Smooth muscle cell of the brain vasculature (primary cell): ENCODE data around the gene MRPS16.

Experiments
- DNase-seq: peaks from one replicate; pipeline ENCODE4 v3.0.0-alpha.2; 2012; ENCODE audit warnings: low read depth, low spot score

The MRPS16 gene

DNA sequence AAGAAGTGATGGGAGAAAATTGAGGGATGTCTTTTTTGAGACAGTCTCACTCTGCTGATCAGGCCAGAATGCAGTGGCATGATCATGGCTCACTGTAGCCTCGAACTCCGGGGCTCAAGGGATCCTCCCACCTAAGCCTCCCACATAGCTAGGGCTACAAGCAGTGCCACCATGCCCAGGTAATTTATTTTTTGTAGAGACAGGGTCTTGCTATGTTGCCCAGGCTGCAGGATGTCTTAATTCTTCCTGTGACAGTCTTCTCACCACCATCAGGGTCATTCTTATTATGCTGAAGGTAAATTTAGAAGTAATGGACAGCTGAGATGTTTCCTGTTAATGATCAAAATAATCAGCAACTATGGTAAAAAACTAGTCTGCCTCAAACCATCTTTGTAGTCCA is 12.5 kb downstream of the MRPS16 start:
- no peak for DNase-seq

DNA sequence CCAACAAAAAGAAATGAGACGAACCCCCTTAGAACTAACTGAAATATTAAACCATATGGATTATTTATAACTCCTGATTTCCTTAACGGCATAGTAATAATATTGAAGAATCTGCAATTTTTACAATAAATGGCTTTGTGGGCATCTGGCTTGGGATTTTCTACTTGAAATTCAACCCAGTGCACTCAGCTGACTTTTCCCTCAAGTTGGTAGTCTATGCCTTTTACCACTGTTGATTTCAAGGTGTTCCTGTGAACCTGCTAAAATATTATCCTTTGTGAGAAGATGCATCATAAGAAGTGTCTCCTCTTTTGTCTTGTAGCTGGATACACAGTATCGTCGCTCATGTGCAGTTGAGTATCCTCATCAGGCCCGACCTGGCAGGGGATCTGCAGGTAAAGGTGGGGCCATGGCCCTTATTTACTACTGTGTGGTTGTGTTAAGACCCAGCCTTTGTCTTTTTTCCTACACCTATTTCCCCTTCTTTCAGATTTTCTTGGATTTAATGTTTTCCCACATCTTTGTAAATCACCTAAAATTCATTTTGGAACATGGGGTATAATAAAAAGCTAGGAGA is 13.4 kb downstream of the MRPS16 start:
- DNase-seq = no peak

DNA sequence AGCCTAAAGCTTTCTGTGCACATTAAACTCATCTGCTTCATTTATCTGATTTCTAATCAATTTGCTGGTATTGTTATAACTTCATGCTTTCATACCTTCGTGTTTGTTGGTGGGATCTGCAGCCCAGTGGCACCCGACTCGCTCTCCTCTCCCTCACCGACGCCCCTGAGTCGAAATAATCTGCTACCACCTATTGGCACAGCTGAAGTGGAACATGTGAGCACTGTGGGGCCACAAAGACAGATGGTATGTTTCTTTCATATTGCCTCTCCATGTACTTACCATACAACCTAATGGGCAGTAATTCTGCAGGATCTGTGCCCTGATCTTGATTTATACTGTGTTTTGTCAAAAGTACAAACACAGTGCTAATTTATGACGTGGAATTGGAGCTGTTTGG is 17.7 kb downstream of the MRPS16 start:
- no peak for DNase-seq

DNA sequence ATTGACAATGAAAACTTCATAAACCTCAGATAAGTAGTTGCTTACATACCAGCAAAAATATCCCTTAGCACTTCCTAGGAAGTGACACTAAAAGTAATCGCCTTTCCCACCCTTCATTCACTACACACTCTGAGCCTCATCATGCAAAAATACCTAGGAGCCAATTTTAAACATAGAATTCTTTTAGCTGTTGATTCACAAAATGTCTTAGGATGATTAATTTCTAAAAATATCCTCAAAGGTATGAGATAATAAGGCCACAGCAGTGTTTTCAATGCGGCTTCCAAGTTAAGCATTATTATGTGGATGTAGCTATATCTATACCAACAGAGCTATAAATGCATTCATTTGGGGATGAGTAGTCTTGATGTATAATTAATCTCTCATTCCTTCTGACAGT is 18.6 kb downstream of the MRPS16 start:
- DNase-seq = no peak

DNA sequence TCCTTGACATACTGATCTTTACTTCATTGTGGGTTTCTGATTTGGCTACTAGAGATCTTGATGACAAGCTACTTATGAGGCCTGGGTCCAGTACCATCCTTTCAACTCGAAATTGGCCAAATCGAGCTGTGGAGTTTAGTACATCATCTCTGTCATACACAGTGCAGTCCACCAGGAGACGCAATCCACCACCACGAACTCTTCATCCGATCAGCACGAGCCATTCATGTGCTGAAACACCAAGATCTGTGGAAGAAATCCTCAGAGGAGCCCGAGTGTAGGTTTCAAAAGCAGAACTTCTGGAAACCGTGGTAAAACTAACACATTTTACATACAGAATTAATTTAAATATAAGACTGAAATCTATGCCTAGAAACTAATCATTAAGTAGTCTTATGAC is 19.6 kb downstream of the MRPS16 start:
- DNase-seq = no peak

DNA sequence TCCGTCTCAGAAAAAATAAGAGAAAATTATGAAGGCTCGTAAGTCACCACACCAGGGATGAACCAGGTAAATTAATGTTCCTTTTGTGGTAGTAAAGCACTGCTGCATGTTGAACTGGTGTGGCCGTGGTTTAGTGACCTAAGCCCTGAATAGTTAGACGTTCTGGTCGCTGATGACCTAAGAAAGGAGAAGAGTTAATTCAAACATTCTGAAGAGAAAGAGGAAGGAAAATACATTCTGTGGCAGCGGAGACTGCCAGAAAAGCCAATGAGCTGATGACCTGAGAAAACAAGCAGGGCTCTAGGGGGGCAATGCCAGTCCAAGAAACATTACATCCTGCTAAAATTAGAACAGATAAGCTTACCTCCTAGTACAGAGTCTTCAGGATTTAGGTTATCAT is 22.9 kb downstream of the MRPS16 start:
- DNase-seq = no peak

DNA sequence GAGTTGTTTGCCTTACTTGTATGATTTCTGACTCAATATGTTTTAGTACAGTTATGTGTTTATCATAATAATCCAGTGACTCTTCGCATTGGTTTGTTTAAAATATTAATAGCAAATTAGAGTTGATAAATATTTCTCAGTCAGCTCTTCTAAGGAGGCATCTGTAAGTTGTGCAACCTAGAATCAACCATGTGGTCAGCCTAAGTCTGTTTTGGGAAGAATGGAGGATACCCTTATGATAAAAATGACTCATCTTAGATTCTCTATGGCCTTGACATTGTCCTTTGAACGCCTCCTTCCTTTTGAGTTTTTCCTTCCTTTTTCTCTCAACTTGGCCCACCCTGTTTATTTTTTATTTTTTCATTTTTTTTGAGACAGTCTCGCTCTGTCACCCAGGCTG is 24.2 kb downstream of the MRPS16 start:
- no peak for DNase-seq

DNA sequence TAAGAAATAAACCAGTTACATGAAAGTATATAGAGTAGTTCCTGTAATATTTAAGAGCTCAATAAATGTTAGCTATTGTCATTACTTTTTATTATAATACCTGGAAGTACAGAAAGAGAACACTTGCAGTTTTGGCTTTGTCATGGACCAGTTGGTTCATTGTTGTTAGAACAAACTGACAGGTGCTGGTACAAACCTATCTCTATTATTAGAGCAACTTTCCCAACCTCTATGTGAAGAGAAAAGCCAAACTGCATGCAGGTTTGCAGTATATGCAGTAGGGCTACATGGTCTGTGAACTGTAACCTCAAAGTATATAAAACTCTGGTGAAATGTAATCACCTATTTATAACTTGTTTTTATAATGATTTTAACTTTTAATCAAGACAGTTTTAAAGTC is 25.8 kb downstream of the MRPS16 start:
- DNase-seq = no peak

DNA sequence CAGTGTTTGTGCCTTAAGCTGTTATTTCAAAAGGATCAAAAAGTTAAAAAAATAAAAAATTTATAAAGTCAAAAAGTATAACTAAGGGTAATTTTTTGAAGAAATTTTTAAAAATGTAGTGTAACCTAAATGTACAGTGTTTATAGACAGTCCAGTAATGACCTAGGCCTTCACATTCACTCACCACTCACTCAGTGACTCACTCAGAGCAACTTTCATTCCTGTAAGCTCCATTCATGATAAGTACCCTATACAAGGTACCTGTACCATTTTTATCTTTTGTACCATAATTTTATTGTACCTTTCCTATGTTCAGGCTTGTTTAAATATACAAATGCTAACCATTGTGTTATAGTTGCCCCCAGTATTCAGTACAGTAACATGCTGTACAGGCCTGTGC is 26.9 kb downstream of the MRPS16 start:
- DNase-seq = no peak

DNA sequence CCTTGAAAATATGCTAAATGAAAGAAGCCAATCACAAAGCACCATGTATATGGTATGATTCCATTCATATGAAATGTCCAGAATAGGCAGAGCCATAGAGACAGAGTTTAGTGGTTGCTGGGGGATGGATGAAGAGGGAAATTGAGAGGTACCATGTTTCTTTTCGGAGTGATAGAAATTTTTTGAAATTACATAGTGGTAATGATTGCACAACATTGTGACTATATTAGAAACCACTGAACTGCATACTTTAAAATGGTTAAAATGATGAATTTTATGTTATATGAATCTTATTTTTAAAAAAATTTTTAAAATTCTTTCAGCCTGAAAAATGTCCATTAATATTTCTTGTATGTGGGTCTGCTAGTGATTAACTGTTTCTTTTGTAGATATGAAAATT is 31.5 kb downstream of the MRPS16 start:
- no peak for DNase-seq

DNA sequence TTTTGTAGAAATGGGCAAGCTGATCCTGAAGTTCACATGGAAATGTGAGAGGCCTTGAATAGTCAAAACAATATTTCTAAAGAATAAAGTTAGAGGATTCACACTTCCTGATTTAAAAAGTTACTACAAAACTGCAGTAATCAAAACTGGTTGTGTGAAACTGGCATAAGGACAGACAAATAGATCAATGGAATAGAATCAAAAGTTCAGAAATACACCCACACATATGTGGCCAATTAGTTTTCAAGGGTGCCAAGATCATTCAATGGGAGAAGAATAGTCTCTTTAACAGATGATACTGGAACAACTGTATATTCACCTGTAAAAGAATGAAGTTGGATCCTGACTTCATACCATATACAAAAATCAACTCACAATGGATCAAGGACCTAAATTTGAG is 33.1 kb downstream of the MRPS16 start:
- no peak for DNase-seq

DNA sequence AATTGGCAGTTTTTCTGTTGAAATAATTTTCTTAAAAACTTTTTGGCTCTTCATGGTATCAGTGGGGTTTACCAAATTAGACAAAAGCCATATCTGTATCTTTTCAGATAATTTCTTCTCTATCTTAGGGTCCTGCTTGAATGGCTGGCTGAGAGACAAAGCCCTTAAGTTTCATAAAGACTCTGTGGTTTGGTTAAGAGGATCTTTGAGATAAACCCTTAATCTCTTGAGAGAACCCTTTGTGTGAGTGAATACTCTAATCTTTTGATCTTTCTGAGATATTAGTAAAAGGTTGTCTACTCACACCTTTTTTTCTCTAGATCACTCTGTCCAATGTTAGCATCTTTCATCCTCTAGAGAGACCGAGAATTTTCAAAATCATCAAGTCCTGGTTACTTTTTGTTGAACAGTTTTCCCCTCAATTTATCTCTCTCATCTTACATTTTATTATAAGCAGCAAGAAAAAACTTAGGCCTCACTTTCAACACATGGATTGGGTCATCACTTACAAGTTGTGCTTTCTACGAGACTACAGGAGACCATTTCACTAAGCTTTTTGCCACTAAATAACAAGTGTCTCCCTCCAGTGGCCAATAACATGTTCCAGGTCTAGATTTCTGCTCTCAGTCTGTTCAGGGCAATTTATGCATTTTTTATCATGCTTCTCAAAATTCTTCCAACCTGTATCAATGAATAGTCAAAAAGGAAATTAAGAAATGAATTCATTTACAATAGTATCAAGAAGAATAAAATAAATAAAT is 33.8 kb downstream of the MRPS16 start:
- no peak for DNase-seq

DNA sequence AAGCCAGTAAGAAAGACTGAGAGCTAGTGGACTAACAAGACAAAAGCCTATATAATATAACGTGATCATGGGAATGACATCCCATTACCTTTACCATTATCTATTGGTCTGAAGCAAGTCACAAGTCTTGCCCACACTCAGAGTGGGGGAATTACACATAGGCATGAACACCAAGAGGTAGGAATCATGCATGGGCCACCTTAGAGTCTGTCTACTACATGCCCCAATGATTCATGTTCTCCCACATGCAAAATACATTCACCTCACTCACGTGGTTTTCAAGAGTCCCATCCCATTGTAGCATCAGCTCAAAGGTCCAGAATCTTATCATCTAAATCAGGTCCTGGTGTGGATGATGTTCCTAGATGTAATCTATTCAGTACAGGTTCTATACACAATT is 34.8 kb downstream of the MRPS16 start:
- no peak for DNase-seq

DNA sequence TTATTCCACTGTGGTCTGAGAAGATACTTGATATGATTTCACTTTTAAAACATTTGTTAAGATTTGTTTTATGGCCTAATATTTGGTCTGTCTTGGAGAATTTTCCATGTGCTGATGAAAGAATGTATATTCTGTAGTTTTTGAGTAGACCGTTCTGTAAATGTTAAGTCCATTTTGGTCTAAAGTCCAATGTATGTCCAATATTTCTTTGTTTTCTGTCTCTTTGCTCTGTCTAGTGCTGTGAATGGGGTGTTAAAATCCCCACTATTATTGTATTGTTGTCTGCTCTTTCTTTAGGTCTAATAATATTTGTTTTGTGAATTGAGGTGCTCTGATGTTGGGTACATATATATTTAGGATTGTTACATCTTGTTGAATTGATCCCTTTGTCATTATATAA is 36.7 kb downstream of the MRPS16 start:
- no peak for DNase-seq

DNA sequence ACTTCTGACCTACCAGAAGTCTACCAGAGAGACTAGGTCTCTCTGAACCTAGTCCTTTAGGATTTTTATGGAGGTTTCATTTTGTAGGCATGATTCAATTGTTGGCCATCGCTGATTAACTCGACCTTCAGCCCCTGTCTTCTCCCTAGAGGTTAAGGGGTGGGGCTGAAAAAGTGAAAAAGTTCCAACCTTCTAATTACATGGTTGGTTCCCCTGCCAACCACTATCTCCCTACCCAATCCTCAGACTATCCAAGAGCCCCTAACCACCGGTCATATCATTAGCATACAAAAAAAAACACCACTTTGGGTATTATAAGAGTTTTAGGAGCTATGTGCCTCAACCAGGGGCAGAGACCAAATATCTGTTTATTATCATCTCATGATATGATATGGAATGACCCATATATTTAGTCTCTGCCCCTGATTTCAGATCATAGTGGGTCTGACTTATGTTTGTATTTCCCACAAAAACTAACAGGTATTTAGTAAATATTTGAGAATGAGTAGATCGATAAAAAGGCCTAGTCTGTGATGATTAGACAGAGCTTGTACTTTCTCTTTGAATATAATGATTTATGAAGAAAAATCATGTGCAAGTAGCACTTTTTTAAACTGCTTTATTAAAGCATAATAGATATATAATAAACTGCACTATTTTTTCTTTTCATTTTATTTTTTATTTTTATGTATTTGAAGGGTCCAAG is 41.2 kb downstream of the MRPS16 start:
- no peak for DNase-seq

DNA sequence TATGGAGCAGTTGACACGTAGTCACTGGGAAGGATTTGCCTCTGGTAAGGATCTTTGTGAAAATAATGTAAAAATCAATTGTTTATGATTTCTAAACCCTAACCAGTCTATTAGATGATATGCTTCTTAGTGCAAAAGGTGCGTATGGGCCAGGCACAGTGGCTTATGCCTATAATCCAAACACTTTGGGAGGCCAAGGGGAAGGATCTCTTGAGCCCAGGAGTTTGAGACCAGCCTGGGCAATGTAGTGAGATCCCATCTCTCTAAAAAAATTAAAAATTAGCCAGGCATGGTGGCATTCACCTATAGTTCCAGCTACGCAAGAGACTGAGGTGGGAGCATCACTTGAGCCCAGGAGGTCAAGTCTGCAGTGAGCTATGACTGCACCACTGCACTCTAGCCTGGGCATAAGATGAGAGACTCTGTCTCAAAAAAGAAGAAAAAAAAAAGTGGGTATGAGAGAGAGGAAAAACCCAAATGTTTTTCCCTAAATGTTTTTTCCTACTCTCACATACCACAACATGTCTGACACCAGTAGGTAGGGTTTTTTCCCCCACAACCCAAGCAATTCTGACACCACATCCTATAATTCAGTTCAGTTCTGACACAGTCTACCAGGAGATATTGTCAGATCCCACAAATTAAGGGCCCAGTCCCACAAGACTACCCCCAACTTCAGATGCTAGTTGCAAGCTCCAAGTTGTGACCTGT is 41.9 kb downstream of the MRPS16 start:
- no peak for DNase-seq

DNA sequence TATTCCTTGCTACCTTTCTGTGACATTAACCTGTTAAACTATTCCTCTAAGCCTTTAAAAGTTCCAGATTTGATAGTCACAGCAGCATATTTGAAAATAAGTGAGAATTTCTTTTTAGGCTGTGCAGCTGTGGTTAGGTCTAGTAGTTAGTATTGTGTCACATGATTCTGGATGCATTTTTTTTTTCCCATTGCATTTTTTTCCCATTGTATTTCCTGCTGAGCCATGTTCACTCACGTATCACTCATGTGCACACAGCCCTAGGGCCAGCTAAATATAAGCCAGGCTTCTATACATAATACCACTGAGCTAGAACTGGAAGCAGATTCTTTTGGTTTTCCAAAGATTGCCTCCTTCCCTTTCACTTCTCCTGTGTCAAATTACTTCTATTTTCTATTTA is 42.7 kb downstream of the MRPS16 start:
- DNase-seq = no peak

DNA sequence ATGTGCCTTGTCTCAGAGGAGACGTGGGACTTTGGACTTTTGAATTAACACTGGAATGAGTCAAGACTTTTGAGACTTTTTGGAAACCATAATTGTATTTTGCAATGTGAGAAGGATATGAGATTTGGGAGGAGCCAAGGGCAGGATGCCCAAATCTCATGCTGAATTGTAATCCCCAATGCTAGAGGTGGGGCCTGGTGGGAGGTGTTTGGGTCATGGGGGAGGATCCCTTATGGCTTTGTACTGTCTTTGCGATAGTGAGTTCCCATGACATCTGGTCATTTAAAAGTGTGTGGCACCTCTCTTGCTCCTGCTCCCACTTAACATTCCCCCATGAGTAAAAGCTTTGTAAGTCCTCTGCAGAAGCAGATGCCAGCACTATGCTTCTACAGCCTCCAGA is 44.6 kb downstream of the MRPS16 start:
- no peak for DNase-seq

DNA sequence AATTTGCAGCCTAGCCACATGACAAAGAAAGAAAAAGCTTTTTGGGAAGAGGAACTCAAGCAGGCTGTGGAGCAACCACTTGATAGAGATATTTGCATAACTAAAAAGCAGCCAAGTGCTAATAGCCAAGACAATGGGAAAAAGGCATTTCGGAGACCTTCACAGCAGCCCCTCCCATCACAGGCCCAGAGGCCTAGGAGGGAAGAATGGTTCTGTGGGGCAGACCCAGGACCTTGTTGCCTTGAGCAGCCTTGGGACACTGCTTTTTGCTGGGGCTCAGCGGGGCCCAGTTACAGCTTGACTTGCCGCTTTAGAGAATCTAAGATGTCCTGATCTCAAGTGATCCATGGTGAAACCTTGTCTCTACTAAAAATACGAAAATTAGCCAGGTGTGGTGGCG is 46.1 kb downstream of the MRPS16 start:
- DNase-seq = no peak

DNA sequence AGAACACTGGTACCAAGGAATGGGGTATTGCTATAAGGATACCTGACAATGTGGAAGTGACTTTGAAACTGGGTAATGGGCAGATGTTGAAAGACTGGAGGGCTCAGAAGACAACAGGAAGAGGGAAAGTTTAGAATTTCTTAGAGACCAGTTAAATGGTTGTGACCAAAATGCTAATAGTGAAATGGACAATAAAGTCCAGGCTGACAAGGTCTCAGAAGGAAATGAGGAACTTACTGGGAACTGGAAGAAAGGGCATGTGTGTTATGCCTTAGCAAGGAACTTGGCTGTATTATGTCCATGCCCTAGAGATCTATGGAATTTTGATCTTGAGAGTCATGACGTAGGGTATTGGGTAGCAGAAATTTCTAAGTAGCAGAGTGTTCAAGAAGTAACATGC is 46.6 kb downstream of the MRPS16 start:
- no peak for DNase-seq

DNA sequence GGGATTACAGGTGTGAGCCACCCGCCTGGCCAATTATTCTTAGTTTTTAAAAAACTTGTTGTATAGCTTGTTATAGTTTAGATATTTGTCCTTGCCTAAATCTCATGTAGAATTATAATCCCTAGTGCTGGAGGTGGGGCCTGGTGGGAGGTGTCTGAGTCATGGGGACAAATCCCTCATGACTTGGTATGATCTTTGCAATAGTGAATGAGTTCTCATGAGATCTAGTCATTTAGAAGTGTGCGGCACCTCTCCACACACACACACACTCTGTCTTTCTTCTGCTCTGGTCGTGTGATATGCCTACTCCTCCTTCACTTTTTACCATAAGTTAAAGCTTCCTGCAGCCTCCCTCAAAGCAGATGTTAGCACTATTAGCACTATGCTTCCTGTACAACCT is 47.4 kb downstream of the MRPS16 start:
- DNase-seq = no peak
